Measurements from ENCODE around the gene CXCL5.

DNA sequence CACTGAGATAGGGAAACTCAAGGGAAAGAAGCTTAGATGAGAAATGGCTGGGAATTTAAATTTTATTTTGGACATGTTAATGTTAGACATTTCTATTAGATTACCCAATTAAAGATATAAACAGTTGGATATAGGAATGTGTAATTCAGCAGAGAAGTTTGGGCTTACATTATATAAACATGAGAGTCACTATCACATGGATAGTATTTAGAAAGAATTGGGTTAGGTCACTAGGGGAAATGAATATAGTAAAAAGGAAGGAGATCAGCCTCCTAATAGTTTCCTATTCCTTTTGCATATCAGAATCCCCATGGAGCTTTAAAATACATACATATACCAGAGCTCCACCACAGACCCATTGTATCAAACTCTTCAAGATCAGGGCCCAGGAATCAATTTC is 19.6 kb upstream of the CXCL5 start:
- TF ChIP-seq, protein P1, sequence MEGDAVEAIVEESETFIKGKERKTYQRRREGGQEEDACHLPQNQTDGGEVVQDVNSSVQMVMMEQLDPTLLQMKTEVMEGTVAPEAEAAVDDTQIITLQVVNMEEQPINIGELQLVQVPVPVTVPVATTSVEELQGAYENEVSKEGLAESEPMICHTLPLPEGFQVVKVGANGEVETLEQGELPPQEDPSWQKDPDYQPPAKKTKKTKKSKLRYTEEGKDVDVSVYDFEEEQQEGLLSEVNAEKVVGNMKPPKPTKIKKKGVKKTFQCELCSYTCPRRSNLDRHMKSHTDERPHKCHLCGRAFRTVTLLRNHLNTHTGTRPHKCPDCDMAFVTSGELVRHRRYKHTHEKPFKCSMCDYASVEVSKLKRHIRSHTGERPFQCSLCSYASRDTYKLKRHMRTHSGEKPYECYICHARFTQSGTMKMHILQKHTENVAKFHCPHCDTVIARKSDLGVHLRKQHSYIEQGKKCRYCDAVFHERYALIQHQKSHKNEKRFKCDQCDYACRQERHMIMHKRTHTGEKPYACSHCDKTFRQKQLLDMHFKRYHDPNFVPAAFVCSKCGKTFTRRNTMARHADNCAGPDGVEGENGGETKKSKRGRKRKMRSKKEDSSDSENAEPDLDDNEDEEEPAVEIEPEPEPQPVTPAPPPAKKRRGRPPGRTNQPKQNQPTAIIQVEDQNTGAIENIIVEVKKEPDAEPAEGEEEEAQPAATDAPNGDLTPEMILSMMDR (conservative IDR thresholded peaks at IDR 0.05), result no peak
- no peak for TF ChIP-seq EZH2 (IDR thresholded peaks at IDR 0.05; ENCODE audit: low read depth)

All from PC-9 (cell line).